Erythroblast (primary cell): ENCODE data around the gene OR9A2.

Experiments used
- GATA1 ChIP-seq: IDR thresholded peaks from 2 replicates; pipeline ENCODE4 v1.6.1; 2011; ENCODE audit warnings: low read depth, mild to moderate bottlenecking, control low read depth, low read length, moderate library complexity
- POLR2A ChIP-seq: IDR thresholded peaks from 2 replicates; pipeline ENCODE4 v1.6.1; 2011; ENCODE audit warnings: mild to moderate bottlenecking, low read length

- TF ChIP-seq POLR2A (no peak), GATA1 (no peak)
Observed at GRCh38 chr7:143018931-143019330, 8.0 kb downstream of the OR9A2 start.
